LNCaP clone FGC (cell line): ENCODE results near the gene WNT9A.

Experiments
- DNase-seq: peaks from one replicate; pipeline ENCODE4 v3.0.0-alpha.2; 2011; ENCODE audit warnings: low read depth
- H3K4me3 ChIP-seq: 2 replicates; pipeline ENCODE4 v1.5.1; 2011; ENCODE audit warnings: mild to moderate bottlenecking, low read depth, low read length, control low read depth
- TF ChIP-seq, protein P1 (sequence below): IDR thresholded peaks from 2 replicates; pipeline ENCODE4 v1.5.1; 2012; ENCODE audit warnings: mild to moderate bottlenecking; ENCODE audit not compliant: control insufficient read depth, insufficient read depth; ENCODE audit errors: extremely low read depth

Gene WNT9A

DNA sequence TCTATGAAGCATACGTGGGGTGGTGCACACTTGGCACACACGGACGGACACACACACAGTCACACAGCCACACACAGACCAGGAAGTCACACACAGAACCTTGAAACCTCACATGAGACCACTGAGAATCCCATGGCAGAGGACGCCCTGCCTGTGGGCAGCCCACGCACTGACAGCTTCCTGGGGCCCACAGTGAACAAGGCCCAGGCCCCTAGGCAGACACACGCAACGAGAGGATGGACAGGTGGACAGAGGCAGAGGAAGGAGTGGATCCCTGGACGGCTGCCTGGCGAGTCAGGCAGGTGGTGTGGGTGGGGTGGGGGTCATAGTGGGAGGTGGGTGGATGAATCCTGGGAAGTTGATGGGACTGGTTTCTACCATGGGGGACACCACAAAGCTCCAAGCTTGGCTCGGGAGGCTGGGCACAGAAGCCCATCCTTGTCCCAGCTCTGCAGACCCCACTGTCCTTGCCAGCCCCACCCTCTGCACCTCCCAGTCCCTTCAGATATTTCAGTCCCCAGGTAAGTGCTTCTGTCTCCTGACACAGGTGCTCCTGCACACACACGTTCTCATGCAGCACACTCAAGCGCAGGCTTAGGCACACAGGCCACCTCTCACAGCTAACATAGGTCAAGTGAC is 49.1 kb downstream of the WNT9A start:
- no peak for DNase-seq
- H3K4me3 ChIP-seq: no peak overlapping the region
- TF ChIP-seq, protein P1, sequence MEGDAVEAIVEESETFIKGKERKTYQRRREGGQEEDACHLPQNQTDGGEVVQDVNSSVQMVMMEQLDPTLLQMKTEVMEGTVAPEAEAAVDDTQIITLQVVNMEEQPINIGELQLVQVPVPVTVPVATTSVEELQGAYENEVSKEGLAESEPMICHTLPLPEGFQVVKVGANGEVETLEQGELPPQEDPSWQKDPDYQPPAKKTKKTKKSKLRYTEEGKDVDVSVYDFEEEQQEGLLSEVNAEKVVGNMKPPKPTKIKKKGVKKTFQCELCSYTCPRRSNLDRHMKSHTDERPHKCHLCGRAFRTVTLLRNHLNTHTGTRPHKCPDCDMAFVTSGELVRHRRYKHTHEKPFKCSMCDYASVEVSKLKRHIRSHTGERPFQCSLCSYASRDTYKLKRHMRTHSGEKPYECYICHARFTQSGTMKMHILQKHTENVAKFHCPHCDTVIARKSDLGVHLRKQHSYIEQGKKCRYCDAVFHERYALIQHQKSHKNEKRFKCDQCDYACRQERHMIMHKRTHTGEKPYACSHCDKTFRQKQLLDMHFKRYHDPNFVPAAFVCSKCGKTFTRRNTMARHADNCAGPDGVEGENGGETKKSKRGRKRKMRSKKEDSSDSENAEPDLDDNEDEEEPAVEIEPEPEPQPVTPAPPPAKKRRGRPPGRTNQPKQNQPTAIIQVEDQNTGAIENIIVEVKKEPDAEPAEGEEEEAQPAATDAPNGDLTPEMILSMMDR: no peak

DNA sequence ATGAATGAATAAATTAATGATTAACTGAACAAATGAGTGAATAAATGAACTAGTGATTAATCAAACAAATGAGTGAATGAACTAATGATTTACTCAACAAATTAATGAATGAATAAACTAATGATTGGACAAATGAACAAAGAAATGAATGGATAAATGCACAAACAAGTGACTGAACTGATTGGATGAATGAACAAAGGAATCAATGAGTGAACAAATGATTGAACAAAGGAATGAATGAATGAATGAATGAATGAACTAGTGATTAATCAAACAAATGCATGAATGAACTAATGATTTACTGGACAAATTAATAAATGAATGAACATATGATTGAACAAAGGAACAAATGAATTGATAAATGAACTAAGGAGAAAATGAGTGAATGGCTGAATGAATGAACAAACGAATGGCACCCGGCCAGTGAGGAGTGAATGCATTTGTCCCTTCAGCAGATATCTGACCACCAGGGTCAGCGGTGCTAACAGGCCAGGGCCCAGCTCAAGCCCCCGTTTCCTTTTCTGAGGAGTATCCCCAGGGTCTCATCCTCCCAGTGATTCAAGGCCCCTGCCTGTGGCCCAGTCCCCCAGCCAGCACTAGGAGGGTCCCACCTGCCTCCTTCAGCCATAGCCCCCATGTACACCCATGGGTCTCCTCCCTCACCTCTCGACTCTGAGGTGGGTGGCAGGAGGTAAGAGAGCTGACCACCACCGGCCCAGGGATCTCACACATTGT is 49.9 kb downstream of the WNT9A start:
- no peak for DNase-seq
- TF ChIP-seq, protein P1: no peak
- no peak overlapping the region for H3K4me3 ChIP-seq

DNA sequence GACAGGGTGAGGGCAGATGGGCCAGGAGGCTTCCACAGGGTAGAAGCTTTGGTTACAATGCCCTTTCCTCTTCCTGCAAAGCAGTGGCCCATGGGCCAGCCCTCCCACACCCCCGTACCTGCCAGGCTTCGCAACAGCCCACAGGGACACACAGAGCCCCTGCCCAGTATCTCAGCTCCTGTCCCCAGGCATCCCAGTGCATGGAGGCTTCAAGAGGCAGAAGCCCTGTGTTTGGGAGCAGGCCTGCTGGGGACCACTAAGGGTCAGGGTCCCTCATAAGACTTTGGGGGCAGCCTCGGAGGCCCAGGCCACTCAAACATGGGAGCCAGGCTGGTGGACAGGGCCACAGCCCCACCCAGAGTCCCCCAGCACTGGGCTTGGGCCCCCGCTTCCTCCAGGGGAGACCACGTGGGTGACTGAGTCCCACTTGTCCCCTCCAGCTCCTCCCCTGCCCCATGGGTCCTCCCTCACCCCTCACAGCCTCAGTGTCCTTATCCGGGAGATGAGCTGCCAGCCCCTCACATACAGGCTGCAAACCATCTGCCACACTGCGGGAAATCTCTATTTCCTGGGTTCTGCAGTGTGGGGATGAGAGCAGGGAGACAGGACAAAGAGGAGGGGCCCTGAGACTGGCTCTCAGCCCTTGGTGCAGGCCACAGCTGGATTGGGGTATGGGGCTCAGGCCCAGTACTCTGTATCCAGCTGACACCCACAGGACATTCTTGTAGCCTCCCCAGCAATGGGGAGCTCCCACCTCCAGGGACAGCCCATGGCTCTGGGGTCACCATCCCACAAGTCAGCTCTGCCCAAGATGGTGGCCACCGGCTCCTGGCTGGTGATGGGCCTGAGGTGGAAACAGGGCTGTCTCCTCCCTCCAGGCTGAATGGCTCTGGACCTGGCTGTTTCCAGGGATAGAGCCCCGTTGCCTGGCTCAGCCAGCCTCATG is 50.7 kb downstream of the WNT9A start:
- TF ChIP-seq, protein P1: no peak
- no peak for DNase-seq
- H3K4me3 ChIP-seq: no peak overlapping the region

DNA sequence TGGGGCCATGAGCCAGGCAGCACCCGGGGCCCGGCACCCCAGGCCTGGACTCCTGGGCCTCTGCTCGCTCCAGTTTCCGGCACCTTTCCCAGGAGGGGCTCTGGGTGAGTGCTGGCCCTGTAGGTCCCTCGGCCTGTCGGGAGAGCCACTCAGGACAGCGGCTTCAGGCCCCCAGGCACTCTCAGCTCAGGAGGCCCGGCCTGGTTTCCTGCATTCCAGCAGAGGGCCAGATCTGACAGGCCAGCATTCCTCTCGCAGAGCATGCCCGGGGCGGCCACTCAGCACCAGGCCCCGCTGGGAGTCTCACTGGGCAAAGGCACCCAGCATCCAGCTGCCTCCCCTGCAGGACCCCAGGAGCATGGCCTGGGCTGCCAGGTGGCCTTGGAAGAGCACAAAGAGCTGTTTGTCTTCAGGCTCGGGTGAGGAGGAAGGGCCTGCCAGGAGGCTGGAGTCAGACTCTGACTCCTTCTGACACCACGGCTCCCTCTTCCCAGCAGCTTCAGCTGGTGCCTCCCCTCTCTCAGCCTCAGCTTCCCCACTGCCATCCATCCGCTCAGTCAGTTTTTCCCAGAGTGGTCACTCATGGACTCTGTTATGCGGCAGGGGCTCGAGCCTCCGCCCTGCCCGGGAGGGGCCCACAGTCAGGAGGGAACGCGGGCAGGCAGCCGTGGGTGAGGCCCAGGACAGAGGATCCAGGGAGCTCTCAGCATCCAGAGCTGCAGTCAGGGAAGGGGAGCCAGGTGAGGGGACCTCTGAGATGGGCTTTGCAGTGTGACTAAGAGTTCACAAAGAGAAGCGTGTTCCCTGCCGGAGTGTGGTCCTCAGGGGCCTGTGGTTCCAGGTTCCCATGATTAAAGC is 51.7 kb downstream of the WNT9A start:
- TF ChIP-seq, protein P1: no peak
- H3K4me3 ChIP-seq: no peak overlapping the region
- no peak for DNase-seq

DNA sequence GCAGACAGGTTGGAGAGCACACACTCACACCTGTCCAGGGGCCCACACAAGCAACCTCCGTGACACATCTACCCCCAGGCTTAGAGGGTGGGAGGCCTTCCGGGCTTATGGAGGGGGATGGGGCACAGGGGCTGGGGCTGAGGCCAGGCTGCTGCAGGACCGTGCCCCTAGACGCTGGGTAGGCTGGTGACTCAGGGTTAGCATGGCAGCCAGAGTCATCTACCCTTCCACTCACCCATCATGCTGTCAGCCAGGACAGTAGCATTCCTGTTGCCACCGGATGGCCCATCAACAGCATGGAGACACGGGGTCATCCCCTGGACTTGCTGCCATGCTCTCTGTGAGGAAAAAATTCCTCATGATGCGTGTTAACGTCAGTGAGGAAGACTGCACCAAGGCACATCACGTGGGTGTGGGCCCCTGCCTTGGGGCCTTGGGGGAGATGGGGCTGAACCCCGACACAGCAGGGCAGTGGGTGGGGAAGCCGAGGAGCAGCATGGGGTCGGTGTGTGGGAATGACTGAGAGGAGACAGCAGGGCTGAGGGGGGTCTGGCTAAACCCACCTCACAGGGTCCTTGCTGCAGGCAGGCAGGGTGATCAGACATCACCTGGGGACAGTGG is 52.8 kb downstream of the WNT9A start:
- TF ChIP-seq, protein P1: no peak
- DNase-seq: no peak
- H3K4me3 ChIP-seq: no peak overlapping the region
